ENCODE data around the gene OR51B4. TPM values are rescaled to one million over a fixed set of nuclear protein-coding genes. Genes with fewer than 3 reads are reported as not detected.

Gene OR51B4
- total and polyA plus RNA-seq, 9 of the 15 experiments (the other 6 are each of a cell fraction or from before 2014, with no cell fraction given) = 17.1 to 64.6 (median 39.9) TPM

GRCh38 chr11:5297721-5298323 is 3.9 kb downstream of the OR51B4 start (continued):
- no peak for TF ChIP-seq HCFC1 (IDR thresholded peaks at IDR 0.05; ENCODE audit: low read depth, low read length)
- TF ChIP-seq ZNF165 (CRISPR knock-in tag; IDR thresholded peaks at IDR 0.05; ENCODE audit: borderline replicate concordance) = no peak
- TF ChIP-seq SIN3A (IDR thresholded peaks at IDR 0.05; ENCODE audit: borderline replicate concordance in 2 of 2, control insufficient read depth in 1 of 2, low read depth in 2 of 2, low read length in 2 of 2) = no peak
- no peak for TF ChIP-seq ZNF76 (CRISPR knock-in tag; IDR thresholded peaks at IDR 0.05; ENCODE audit: borderline replicate concordance)
- TF ChIP-seq ZNF512 (tag; IDR thresholded peaks at IDR 0.05) = no peak
- TF ChIP-seq EGR1 (conservative IDR thresholded peaks at IDR 0.05) = peak; percentile 78
- no peak for TF ChIP-seq UBTF (IDR thresholded peaks at IDR 0.05; ENCODE audit: borderline replicate concordance in 1 of 2, low read depth in 2 of 2, low read length in 2 of 2)
- no peak for TF ChIP-seq PRPF4 (IDR thresholded peaks at IDR 0.05; ENCODE audit: insufficient read depth, low read depth, low read length, poor library complexity, severe bottlenecking)
- peak; percentile 42; the same call in 1 of the 2 replicates for TF ChIP-seq TEAD4 (IDR thresholded peaks at IDR 0.05; ENCODE audit: low read length)
- no peak for TF ChIP-seq TEAD4 (CRISPR knock-in tag; IDR thresholded peaks at IDR 0.05; ENCODE audit: borderline replicate concordance)
- peak; percentile 40 for TF ChIP-seq DACH1 (IDR thresholded peaks at IDR 0.05; ENCODE audit: partially characterized antibody)
- TF ChIP-seq ZNF263 (CRISPR knock-in tag; IDR thresholded peaks at IDR 0.05; ENCODE audit: borderline replicate concordance) = no peak
- TF ChIP-seq FOS (IDR thresholded peaks at IDR 0.05; ENCODE audit: extremely low read depth, insufficient read length) = no peak
- no peak for TF ChIP-seq PYGO2 (tag; IDR thresholded peaks at IDR 0.05)
- TF ChIP-seq ZFX (CRISPR knock-in tag; IDR thresholded peaks at IDR 0.05) = no peak
- TF ChIP-seq BCOR (IDR thresholded peaks at IDR 0.05) = no peak
- peak; percentile 84 for TF ChIP-seq CBFA2T3 (IDR thresholded peaks at IDR 0.05)
